AG09309 (cell line): ENCODE results near the gene SPIRE2.

Source experiments
- DNase-seq: peaks from one replicate; pipeline ENCODE4 v3.0.0-alpha.2; 2010; ENCODE audit warnings: low read depth
- H3K4me3 ChIP-seq: 2 replicates; pipeline ENCODE4 v1.5.1; 2011; ENCODE audit warnings: mild to moderate bottlenecking, low read depth, low read length, moderate library complexity; ENCODE audit not compliant: control insufficient read depth
- CTCF ChIP-seq: IDR thresholded peaks from 2 replicates; pipeline ENCODE4 v1.5.1; 2011; ENCODE audit warnings: mild to moderate bottlenecking, low read depth, low read length, inconsistent platforms; ENCODE audit not compliant: insufficient read depth, control insufficient read depth; ENCODE audit errors: missing control alignments

SPIRE2 gene

GRCh38 chr16:89880477-89881367, 52.4 kb downstream of the SPIRE2 start:
- no peak for TF ChIP-seq CTCF
- no peak overlapping the region for H3K4me3 ChIP-seq
- DNase-seq = no peak

- DNase-seq = no peak
- no peak for TF ChIP-seq CTCF
- no peak overlapping the region for H3K4me3 ChIP-seq
Measured at GRCh38 chr16:89881368-89881730, 53.1 kb downstream of the SPIRE2 start.

- TF ChIP-seq CTCF = no peak
- no peak for DNase-seq
- H3K4me3 ChIP-seq = no peak overlapping the region
Measured at GRCh38 chr16:89883346-89884040, 55.2 kb downstream of the SPIRE2 start.

DNA sequence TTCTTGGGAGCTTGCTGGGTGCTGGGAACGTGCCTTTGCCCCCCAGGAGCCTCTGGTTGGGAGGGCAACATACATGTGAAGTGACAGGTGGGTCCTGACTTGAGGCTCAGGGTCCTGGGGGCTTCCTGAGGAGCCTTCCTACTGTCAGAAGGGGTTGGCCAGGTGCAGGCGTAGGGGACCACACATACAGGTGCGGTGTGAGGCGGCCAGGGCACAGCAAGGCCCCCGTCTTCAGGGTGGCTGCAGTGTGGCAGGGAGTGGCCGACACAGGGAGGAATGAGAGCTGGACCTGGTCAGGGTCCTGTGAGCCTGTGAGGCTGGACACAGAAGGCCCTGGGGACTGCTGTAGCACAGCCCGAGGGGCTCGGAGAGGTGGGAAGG, 55.8 kb downstream of the SPIRE2 start:
- no peak overlapping the region for H3K4me3 ChIP-seq
- TF ChIP-seq CTCF = no peak

DNA sequence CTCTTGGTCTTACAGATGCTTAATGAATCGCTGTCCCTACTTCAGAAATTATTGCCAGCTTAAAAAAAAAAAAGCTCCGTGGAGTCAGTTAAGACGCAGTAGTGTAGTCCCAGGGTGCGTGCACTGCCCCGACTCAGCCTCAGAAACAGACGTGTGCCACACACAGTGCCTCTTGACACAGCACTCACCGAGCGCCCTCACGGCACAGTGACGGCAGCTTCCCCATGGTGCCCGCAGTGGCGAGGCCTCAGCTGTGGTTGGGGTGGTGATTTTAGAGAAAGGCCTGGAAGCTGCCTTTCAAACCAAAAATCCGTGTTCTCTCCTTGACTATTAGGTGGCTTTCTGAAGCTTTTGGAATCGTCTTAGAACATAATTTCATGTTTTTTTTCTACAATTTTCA, 59.0 kb downstream of the SPIRE2 start:
- TF ChIP-seq CTCF = no peak
- no peak overlapping the region for H3K4me3 ChIP-seq
- no peak for DNase-seq

More for the DNA sequence above, 55.8 kb downstream of the SPIRE2 start:
- DNase-seq = no peak

DNA sequence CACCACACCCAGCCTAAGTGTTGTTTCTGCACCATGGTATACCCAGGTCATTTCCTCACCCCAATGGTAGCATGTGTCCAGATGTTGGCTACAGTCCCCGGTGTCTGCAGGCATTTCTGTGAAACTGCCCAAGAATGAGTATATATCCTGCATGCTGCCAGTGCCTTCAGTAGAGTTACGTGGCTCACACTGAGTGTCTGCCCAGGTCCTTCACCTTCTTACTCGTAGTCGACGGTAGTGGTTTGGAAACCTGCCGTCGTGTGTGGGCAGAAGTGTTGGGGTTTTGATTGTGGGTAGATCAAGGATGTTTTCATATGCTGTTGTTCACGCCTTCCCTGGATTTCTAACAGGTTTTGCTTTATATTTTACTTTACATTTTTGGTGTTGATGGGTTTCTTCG, 61.9 kb downstream of the SPIRE2 start:
- no peak for DNase-seq
- TF ChIP-seq CTCF = no peak
- no peak overlapping the region for H3K4me3 ChIP-seq
